Measurements from ENCODE around the gene TRMT1.

DNA sequence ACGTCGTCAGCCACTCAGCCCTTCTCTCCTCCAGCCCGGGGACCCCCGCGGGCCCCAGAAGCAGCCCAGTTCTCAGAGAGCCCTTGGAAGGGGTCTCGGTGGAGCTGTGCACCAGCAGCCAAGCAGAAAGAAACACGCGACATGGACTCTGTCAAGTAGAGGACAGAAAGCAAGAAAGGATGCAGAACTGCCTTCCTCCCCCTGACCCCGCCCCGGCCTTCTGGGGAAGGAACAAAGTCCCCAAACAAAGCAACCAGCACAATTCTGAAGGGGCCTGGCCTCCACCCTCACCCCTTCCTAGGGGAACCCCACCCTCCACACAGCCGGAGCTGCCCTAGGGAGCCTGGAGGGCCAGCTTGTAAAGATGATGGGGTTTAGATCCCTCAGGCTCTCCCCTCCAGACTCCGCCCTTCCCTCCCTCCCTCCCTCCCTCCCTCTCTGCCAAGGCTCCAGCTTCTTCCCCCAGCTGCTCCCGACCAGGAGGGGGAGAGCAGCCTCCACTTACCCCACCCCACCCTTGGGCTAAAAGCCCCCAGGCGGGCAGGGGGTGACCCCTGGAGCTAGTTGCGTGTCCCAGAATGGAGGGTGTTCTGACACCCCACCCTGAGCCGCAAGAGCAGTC, 21.7 kb downstream of the TRMT1 start:
- TF ChIP-seq CTCF (IDR thresholded peaks at IDR 0.05) = no peak
- no peak for TF ChIP-seq POLR2A (IDR thresholded peaks at IDR 0.05)
